ENCODE data around the gene STK24.
"Not testable (repeated sequence)": the region's sequence is repeated elsewhere in the genome, so short reads cannot be mapped to it uniquely, and the experiment has no call there.

Gene STK24

GRCh38 chr13:98582947-98583346 lies 6.0 kb upstream of the STK24 start:
- no peak for DNase-seq (ENCODE audit: low read depth in 2 of 2)

- no peak for DNase-seq (ENCODE audit: low read depth in 2 of 2)
Observed at GRCh38 chr13:98581971-98582702, 5.2 kb upstream of the STK24 start.

GRCh38 chr13:98581381-98581780 lies 4.5 kb upstream of the STK24 start:
- DNase-seq (ENCODE audit: low read depth in 2 of 2) = no peak

- DNase-seq (ENCODE audit: low read depth in 2 of 2) = no peak
Observed at GRCh38 chr13:98580420-98580819, 3.5 kb upstream of the STK24 start.

- no peak for DNase-seq (ENCODE audit: low read depth in 2 of 2)
Observed at GRCh38 chr13:98577836-98578285, 954 bp upstream of the STK24 start.

- DNase-seq (ENCODE audit: low read depth in 2 of 2) = no peak
Observed at GRCh38 chr13:98576200-98576945, 534 bp downstream of the STK24 start.

GRCh38 chr13:98575904-98576199 lies 1.1 kb downstream of the STK24 start:
- no peak for DNase-seq (ENCODE audit: low read depth in 2 of 2)

GRCh38 chr13:98575009-98575903 lies 1.7 kb downstream of the STK24 start:
- no peak for DNase-seq (ENCODE audit: low read depth in 2 of 2)

- DNase-seq (ENCODE audit: low read depth in 2 of 2) = no peak
Observed at GRCh38 chr13:98571955-98572662, 4.8 kb downstream of the STK24 start.

- no peak for DNase-seq (ENCODE audit: low read depth in 2 of 2)
Observed at GRCh38 chr13:98570929-98571372, 6.0 kb downstream of the STK24 start.

- DNase-seq (ENCODE audit: low read depth in 2 of 2) = not testable (repeated sequence)
Observed at GRCh38 chr13:98569494-98570367, 7.2 kb downstream of the STK24 start.

- no peak for DNase-seq (ENCODE audit: low read depth in 2 of 2)
Observed at GRCh38 chr13:98568918-98569317, 8.0 kb downstream of the STK24 start.

- no peak for DNase-seq (ENCODE audit: low read depth in 2 of 2)
Observed at GRCh38 chr13:98567140-98567539, 9.8 kb downstream of the STK24 start.

- no peak for DNase-seq (ENCODE audit: low read depth in 2 of 2)
Observed at GRCh38 chr13:98565726-98566565, 11.0 kb downstream of the STK24 start.

GRCh38 chr13:98564204-98564603 lies 12.7 kb downstream of the STK24 start:
- no peak for DNase-seq (ENCODE audit: low read depth in 2 of 2)

- DNase-seq (ENCODE audit: low read depth in 2 of 2) = no peak
Observed at GRCh38 chr13:98563071-98563470, 13.8 kb downstream of the STK24 start.

- no peak for DNase-seq (ENCODE audit: low read depth in 2 of 2)
Observed at GRCh38 chr13:98559169-98559568, 17.7 kb downstream of the STK24 start.

- no peak for DNase-seq (ENCODE audit: low read depth in 2 of 2)
Observed at GRCh38 chr13:98557937-98558792, 18.7 kb downstream of the STK24 start.
